ENCODE measurements around the gene MYO1E.

DNA sequence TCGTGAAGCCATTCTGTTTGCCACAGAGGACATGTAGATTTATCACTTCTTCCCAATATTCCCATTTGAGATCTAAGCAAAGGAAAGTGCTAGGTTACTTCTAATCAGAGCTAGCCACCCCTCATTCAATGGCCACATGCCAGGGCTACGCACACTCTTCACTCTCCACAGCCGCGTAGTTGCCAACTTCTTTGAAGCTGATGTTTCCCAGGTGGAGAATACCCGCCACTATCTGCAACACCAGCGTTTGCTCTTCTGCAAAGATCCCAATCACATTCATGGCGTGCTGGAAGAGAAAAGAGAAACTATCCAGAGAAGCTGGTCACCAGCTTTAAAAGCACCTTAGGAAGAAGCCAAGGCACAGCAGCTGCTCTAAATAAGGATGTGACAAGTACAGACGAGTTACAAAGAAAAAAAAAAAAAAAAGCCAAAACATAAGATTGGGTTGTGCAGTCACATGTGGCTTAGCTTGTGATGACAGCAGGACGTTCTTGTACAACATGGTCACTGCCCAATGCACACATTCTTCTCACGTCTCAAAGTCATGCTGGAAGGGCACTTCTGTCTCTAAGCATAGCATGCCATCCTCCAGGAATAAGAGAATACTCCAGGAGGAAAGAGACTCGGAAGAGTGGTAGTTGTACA is 149.6 kb downstream of the MYO1E start:
- TF ChIP-seq, protein P1, sequence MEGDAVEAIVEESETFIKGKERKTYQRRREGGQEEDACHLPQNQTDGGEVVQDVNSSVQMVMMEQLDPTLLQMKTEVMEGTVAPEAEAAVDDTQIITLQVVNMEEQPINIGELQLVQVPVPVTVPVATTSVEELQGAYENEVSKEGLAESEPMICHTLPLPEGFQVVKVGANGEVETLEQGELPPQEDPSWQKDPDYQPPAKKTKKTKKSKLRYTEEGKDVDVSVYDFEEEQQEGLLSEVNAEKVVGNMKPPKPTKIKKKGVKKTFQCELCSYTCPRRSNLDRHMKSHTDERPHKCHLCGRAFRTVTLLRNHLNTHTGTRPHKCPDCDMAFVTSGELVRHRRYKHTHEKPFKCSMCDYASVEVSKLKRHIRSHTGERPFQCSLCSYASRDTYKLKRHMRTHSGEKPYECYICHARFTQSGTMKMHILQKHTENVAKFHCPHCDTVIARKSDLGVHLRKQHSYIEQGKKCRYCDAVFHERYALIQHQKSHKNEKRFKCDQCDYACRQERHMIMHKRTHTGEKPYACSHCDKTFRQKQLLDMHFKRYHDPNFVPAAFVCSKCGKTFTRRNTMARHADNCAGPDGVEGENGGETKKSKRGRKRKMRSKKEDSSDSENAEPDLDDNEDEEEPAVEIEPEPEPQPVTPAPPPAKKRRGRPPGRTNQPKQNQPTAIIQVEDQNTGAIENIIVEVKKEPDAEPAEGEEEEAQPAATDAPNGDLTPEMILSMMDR (IDR thresholded peaks at IDR 0.05; ENCODE audit: poor library complexity, severe bottlenecking) = no peak
- TF ChIP-seq RAD21 (conservative IDR thresholded peaks at IDR 0.05) = no peak
- TF ChIP-seq EP300 (conservative IDR thresholded peaks at IDR 0.05; ENCODE audit: poor library complexity, severe bottlenecking) = no peak
- no peak for TF ChIP-seq TAF1 (IDR thresholded peaks at IDR 0.05; ENCODE audit: low read depth)
- TF ChIP-seq SMC3 (conservative IDR thresholded peaks at IDR 0.05; ENCODE audit: poor library complexity) = no peak
